GM12878 (cell line): ENCODE data around the gene ZNF407.

ENCODE experiments used
- ASH2L ChIP-seq: fragments of 300-600, 200-600 bp; sonication (generic); IDR thresholded peaks from 2 replicates; pipeline ENCODE4 v1.6.1; 2017; ENCODE audit warnings: low read depth, mild to moderate bottlenecking, borderline replicate concordance
- EP300 ChIP-seq, 2 experiments: fragments of 150-350 bp in 1 of 2; IDR thresholded peaks; 2 replicates each; pipeline ENCODE4 v1.6.1; 2011 to 2012; ENCODE audit warnings: low read depth in 2 of 2, low read length in 2 of 2, borderline replicate concordance in 1 of 2, improper control_type of control experiment in 1 of 2, inconsistent platforms in 1 of 2; ENCODE audit not compliant: control insufficient read depth in 1 of 2
- EZH2 ChIP-seq: IDR thresholded peaks from 2 replicates; pipeline ENCODE4 v1.6.1; 2012; ENCODE audit warnings: low read depth, mild to moderate bottlenecking, control low read depth, inconsistent platforms, low read length, borderline replicate concordance; ENCODE audit not compliant: control insufficient read depth
- FOS ChIP-seq: IDR thresholded peaks from 3 replicates; pipeline ENCODE4 v1.6.1; 2011; ENCODE audit warnings: borderline replicate concordance; ENCODE audit not compliant: insufficient read length; ENCODE audit errors: extremely low read depth
- NFIC ChIP-seq: IDR thresholded peaks from 2 replicates; pipeline ENCODE4 v1.6.1; 2012; ENCODE audit warnings: low read depth, mild to moderate bottlenecking, inconsistent platforms, low read length, moderate library complexity
- NR2C2 ChIP-seq: IDR thresholded peaks from 2 replicates; pipeline ENCODE4 v1.6.1; 2011; ENCODE audit warnings: borderline replicate concordance, low read depth; ENCODE audit not compliant: control insufficient read depth, insufficient read length
- POLR2A ChIP-seq: IDR thresholded peaks from 2 replicates; pipeline ENCODE4 v1.6.1; 2011; ENCODE audit warnings: low read depth, mild to moderate bottlenecking, low read length
- POLR2AphosphoS5 ChIP-seq: IDR thresholded peaks from 2 replicates; pipeline ENCODE4 v1.6.1; 2011; ENCODE audit warnings: mild to moderate bottlenecking, low read length, inconsistent platforms
- TAF1 ChIP-seq: IDR thresholded peaks from 2 replicates; pipeline ENCODE4 v1.6.1; 2011; ENCODE audit warnings: mild to moderate bottlenecking, low read depth, low read length, borderline replicate concordance
- ZNF24 ChIP-seq: fragments of 450-650 bp; IDR thresholded peaks from 2 replicates; pipeline ENCODE4 v1.6.1; 2017; ENCODE audit warnings: antibody characterized with exemption, mild to moderate bottlenecking
- TF ChIP-seq, protein P1 (sequence below): IDR thresholded peaks from 2 replicates; pipeline ENCODE4 v1.6.1; 2011; ENCODE audit warnings: borderline replicate concordance, low read depth, mild to moderate bottlenecking, moderate library complexity, mixed read lengths, low read length; ENCODE audit not compliant: insufficient read depth; ENCODE audit errors: extremely low read length
- TF ChIP-seq, protein P2 (sequence below), 3 experiments: IDR thresholded peaks in 2 of 3; conservative IDR thresholded peaks in 1 of 3; 2 replicates each; pipeline ENCODE4 v1.5.1; 2011; ENCODE audit warnings: low read depth in 3 of 3, low read length in 3 of 3, mild to moderate bottlenecking in 3 of 3, control low read depth in 2 of 3, moderate library complexity in 2 of 3, inconsistent platforms in 1 of 3, mixed read lengths in 1 of 3; ENCODE audit not compliant: control insufficient read depth in 2 of 3, insufficient read depth in 1 of 3; ENCODE audit errors: extremely low read depth in 1 of 3

DNA sequence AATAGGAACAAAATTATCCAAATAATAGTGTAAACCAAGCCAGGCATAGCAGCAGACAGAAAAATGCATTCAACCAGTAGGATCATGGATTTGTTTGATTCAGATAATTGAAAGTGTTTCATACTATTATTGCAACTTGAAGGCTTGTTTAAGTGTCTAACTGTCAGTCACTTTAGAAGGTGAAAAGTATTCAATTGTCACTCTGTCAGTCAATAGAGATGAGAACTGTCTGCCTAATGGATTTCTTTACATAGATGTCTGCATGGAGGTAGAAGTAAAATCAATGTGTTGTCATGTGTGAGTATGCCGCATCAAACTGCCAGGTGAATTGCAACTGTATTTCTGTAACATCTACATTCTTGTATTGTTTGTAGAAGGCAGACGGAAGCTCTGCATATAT, 65.0 kb downstream of the ZNF407 start:
- TF ChIP-seq, protein P1, sequence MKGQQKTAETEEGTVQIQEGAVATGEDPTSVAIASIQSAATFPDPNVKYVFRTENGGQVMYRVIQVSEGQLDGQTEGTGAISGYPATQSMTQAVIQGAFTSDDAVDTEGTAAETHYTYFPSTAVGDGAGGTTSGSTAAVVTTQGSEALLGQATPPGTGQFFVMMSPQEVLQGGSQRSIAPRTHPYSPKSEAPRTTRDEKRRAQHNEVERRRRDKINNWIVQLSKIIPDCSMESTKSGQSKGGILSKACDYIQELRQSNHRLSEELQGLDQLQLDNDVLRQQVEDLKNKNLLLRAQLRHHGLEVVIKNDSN, result no peak
- TF ChIP-seq, protein P2, sequence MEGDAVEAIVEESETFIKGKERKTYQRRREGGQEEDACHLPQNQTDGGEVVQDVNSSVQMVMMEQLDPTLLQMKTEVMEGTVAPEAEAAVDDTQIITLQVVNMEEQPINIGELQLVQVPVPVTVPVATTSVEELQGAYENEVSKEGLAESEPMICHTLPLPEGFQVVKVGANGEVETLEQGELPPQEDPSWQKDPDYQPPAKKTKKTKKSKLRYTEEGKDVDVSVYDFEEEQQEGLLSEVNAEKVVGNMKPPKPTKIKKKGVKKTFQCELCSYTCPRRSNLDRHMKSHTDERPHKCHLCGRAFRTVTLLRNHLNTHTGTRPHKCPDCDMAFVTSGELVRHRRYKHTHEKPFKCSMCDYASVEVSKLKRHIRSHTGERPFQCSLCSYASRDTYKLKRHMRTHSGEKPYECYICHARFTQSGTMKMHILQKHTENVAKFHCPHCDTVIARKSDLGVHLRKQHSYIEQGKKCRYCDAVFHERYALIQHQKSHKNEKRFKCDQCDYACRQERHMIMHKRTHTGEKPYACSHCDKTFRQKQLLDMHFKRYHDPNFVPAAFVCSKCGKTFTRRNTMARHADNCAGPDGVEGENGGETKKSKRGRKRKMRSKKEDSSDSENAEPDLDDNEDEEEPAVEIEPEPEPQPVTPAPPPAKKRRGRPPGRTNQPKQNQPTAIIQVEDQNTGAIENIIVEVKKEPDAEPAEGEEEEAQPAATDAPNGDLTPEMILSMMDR (IDR thresholded peaks at IDR 0.05 in 2 of 3, conservative IDR thresholded peaks at IDR 0.05 in 1 of 3; ENCODE audit: control insufficient read depth in 2 of 3, extremely low read depth in 1 of 3, insufficient read depth in 1 of 3, low read depth in 3 of 3, low read length in 3 of 3), result no peak
- no peak for TF ChIP-seq NFIC
- TF ChIP-seq NR2C2, result no peak
- no peak for TF ChIP-seq EP300 (IDR thresholded peaks at IDR 0.05; ENCODE audit: borderline replicate concordance in 1 of 2, control insufficient read depth in 1 of 2, low read depth in 2 of 2, low read length in 2 of 2)
- no peak for TF ChIP-seq ZNF24
- TF ChIP-seq ASH2L, result no peak
- TF ChIP-seq POLR2A, result no peak
- no peak for TF ChIP-seq EZH2
- TF ChIP-seq FOS, result no peak
- no peak for TF ChIP-seq POLR2AphosphoS5
- no peak for TF ChIP-seq TAF1
